Choroid plexus epithelial cell (primary cell): ENCODE results near the gene KIF22.
"Not testable (repeated sequence)": the region's sequence is repeated elsewhere in the genome, so short reads cannot be mapped to it uniquely, and the experiment has no call there.

ENCODE experiments used
- DNase-seq: peaks from one replicate; pipeline ENCODE4 v3.0.0-alpha.2; 2010; ENCODE audit warnings: low read depth
- H3K4me3 ChIP-seq: 2 replicates; pipeline ENCODE4 v1.5.1; 2011; ENCODE audit warnings: low read depth, mild to moderate bottlenecking, control low read depth, low read length, moderate library complexity
- CTCF ChIP-seq: conservative IDR thresholded peaks from 2 replicates; pipeline ENCODE4 v1.5.1; 2011; ENCODE audit warnings: low read depth, mild to moderate bottlenecking, control low read depth, inconsistent platforms, low read length, moderate library complexity

KIF22 gene

GRCh38 chr16:29831490-29831889 is 40.9 kb downstream of the KIF22 start:
- H3K4me3 ChIP-seq = no peak overlapping the region
- TF ChIP-seq CTCF = no peak
- no peak for DNase-seq

GRCh38 chr16:29833219-29833618 is 42.7 kb downstream of the KIF22 start:
- DNase-seq, H3K4me3 ChIP-seq: not testable (repeated sequence)

GRCh38 chr16:29834079-29834478 is 43.5 kb downstream of the KIF22 start:
- H3K4me3 ChIP-seq = no peak overlapping the region
- TF ChIP-seq CTCF = no peak
- DNase-seq = no peak

- DNase-seq = no peak
- TF ChIP-seq CTCF = no peak
- no peak overlapping the region for H3K4me3 ChIP-seq
These were observed 45.4 kb downstream of the KIF22 start for GRCh38 chr16:29835926-29836325.

- TF ChIP-seq CTCF = no peak
- DNase-seq = no peak
- H3K4me3 ChIP-seq = no peak overlapping the region
These were observed 46.1 kb downstream of the KIF22 start for GRCh38 chr16:29836623-29837022.

GRCh38 chr16:29837841-29838240 is 47.3 kb downstream of the KIF22 start:
- no peak for TF ChIP-seq CTCF
- no peak for DNase-seq

DNA sequence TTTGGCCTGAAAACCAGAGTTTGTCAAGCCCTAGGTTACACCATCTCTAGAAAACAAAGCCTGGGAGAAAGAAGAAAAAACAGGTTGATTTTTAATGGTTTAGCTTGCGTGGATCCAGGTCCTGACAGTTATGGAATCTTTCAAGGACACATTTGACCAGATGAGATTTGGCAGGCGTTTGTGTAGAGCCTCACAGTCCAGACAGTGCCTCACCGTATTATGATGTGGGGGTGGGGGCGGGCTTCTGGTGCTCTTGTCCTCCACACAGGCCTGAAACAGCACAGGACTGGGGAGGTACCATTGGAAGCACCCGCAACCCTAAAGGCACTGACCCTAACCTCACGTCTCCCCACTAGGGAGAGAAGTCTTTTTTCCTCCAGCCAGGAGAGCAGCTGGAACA is 49.3 kb downstream of the KIF22 start:
- no peak for TF ChIP-seq CTCF
- no peak for DNase-seq
- H3K4me3 ChIP-seq = no peak overlapping the region

More at GRCh38 chr16:29837841-29838240, 47.3 kb downstream of the KIF22 start:
- H3K4me3 ChIP-seq = no peak overlapping the region

GRCh38 chr16:29840240-29840639 is 49.7 kb downstream of the KIF22 start:
- H3K4me3 ChIP-seq = no peak overlapping the region
- no peak for TF ChIP-seq CTCF
- DNase-seq = no peak
